ENCODE measurements around the gene SIRPA.

The SIRPA gene

DNA sequence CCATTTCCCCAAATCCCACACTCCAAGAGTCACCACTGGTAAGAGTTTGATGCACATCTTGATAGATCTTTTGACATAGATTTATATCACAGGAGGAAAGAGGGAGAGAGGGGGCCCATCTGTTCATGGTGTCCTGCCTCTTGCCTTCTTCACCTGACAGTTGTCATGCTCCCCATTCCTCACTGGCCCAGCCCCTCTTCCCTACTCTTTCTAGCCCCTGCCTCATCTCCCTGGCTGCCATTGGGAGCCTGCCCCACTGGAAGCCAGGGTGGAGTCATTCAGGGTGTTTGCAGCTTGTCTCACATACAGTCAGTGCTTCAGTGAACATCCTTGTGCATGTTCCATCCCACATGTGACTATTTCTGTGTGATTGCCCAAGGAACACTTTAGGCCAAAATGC is 27.6 kb downstream of the SIRPA start:
- no peak for DNase-seq (ENCODE audit: low read depth, low spot score)
- in situ Hi-C loops (cut with HindIII; ENCODE audit: low sequenced_read_pairs), result no loop called here

DNA sequence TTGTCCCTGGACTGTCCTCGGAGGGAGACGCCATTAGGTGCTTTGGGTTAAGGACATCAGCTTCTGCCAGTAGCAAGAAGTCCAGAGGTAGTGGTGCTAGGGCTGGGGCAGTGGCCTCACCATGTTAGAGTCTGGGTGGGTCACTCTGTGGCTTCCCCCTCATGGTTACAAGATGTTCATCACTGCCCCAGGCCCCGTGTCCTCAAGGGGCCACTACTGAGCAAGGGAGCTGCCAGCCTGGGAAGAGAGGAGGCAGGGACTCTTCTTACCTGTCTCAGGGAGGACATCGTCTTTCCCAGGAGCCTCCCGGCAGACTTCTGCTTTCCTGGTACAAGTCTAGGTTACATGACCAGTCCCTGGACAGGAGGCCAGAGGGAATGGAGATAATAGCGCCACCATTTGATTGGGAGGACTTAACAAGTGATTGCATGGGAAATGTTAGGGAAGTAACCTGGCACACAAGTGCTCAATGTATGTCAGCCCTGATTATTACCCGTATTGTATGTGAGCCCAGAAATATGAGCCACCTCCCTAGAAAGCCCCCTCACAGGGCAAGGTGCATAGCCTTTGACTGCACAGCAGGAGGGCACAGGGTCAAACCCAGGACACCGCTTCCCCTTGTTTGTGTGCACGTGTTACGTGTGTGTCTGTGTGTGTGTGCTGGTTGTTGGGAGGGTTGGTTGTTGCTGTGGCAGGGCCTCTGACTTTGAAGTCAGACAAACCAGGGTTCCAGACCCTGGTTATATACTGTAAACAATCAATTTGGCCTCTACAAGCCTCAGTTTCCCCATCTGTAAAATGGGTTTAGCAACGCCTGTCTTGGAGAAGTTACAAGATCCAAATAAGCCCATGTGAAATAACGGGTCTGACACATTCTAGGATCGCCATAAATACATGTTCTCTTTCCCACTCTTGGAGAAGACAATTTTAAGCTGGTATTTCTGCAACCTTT is 30.0 kb downstream of the SIRPA start:
- DNase-seq (ENCODE audit: low read depth, low spot score), result no peak
- TF ChIP-seq, protein P1, sequence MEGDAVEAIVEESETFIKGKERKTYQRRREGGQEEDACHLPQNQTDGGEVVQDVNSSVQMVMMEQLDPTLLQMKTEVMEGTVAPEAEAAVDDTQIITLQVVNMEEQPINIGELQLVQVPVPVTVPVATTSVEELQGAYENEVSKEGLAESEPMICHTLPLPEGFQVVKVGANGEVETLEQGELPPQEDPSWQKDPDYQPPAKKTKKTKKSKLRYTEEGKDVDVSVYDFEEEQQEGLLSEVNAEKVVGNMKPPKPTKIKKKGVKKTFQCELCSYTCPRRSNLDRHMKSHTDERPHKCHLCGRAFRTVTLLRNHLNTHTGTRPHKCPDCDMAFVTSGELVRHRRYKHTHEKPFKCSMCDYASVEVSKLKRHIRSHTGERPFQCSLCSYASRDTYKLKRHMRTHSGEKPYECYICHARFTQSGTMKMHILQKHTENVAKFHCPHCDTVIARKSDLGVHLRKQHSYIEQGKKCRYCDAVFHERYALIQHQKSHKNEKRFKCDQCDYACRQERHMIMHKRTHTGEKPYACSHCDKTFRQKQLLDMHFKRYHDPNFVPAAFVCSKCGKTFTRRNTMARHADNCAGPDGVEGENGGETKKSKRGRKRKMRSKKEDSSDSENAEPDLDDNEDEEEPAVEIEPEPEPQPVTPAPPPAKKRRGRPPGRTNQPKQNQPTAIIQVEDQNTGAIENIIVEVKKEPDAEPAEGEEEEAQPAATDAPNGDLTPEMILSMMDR (IDR thresholded peaks at IDR 0.05; ENCODE audit: low read depth, low read length), result no peak
- in situ Hi-C loops (cut with HindIII; ENCODE audit: low sequenced_read_pairs), result no loop called here

More for the DNA sequence above, 27.6 kb downstream of the SIRPA start:
- TF ChIP-seq, protein P1 (IDR thresholded peaks at IDR 0.05; ENCODE audit: low read depth, low read length), result no peak
- no peak overlapping the region for H3K4me3 ChIP-seq (ENCODE audit: low read depth, low read length)

DNA sequence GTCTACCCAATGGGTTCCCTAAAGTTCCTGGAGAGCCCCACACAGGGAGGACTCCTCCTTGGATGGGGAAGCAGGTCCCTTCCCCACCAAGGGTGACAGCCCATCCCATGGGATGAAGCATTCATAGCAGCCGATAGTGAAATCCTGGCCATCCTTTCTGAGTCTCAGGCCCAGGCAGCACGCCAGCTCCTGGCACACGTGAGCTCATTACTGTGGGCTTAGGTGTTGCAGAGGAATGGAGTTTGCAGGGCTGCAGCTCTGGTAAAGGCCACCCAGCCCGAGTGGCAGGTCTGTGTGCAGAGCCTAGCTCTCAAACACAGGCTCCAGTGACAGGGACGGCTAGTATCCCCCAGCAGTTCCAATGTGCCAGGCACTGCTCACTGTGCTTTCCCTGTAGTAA is 31.0 kb downstream of the SIRPA start:
- no peak overlapping the region for H3K4me3 ChIP-seq (ENCODE audit: low read depth, low read length)
- TF ChIP-seq, protein P1 (IDR thresholded peaks at IDR 0.05; ENCODE audit: low read depth, low read length), result no peak
- DNase-seq (ENCODE audit: low read depth, low spot score), result no peak
- in situ Hi-C loops (cut with HindIII; ENCODE audit: low sequenced_read_pairs), result no loop called here

More for the DNA sequence above, 30.0 kb downstream of the SIRPA start:
- no peak overlapping the region for H3K4me3 ChIP-seq (ENCODE audit: low read depth, low read length)

DNA sequence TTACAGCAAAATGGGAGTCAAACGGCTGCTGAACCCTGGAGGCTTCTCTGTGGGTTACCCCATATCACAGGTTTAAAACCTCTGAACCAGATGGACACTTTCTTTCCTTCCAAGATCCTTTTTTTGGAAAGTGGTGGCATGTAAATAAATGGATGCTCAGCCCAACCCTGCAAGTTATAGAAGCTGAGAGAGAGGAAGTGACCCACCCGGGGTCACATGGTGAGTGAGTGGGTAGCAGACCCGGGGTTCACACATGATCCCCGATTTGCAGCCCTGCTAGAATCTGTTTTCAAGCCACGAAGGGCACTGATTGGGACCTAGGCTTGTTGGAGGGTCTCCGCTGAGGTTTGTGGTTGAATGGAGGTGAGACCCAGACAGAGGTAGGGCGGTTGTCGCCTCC is 32.0 kb downstream of the SIRPA start:
- no peak for DNase-seq (ENCODE audit: low read depth, low spot score)
- TF ChIP-seq, protein P1 (IDR thresholded peaks at IDR 0.05; ENCODE audit: low read depth, low read length), result no peak
- in situ Hi-C loops (cut with HindIII; ENCODE audit: low sequenced_read_pairs), result no loop called here
- no peak overlapping the region for H3K4me3 ChIP-seq (ENCODE audit: low read depth, low read length)

DNA sequence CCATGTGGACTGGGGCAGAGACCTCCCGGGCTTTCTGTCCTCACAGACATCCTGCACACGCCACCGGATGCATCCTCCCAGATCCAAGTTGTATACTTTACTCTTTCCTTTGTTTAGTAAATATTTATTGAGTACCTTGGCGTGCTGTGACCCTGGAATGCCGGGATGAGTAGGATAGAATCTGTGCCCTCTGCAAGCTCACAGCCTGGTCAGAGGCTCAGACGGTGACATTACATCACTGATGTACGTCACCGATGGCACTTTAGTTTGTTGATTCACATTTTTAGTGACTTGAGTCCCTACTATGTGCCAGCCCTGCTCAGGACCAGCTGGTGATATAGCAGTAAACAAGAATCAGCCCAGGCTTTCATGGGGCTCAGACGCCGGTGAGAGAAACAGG is 32.9 kb downstream of the SIRPA start:
- DNase-seq (ENCODE audit: low read depth, low spot score), result no peak
- in situ Hi-C loops (cut with HindIII; ENCODE audit: low sequenced_read_pairs), result no loop called here
- TF ChIP-seq, protein P1 (IDR thresholded peaks at IDR 0.05; ENCODE audit: low read depth, low read length), result no peak
- H3K4me3 ChIP-seq (ENCODE audit: low read depth, low read length), result no peak overlapping the region

DNA sequence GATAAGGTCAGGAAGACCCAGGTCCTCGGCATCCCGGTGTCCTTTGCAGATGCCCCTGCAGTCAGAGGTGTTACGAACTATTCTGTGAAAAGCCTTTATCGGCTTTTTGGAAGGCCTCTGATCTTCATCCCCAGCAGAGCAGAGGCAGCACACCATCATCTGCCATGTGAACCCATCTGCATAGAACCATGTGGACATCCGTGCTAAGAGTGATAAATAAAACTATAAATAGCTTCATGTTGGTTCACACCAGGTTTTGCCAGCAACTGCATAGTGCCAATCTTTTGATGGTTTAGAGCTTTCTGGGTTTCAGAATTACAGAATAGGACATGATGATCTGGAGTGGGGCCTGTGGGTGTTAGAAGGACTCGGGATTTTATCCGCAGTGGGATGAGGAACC is 33.6 kb downstream of the SIRPA start:
- in situ Hi-C loops (cut with HindIII; ENCODE audit: low sequenced_read_pairs), result no loop called here
- DNase-seq (ENCODE audit: low read depth, low spot score), result no peak
- TF ChIP-seq, protein P1 (IDR thresholded peaks at IDR 0.05; ENCODE audit: low read depth, low read length), result no peak
- no peak overlapping the region for H3K4me3 ChIP-seq (ENCODE audit: low read depth, low read length)

Measured in astrocyte of the spinal cord (primary cell).